Fibroblast of pulmonary artery (primary cell): ENCODE results near the gene ULK3.
A peak's percentile ranks its signal among the peaks of the same experiment; 100 is the strongest.

ENCODE experiments used
- DNase-seq: peaks from one replicate; pipeline ENCODE4 v3.0.0-alpha.2; 2010; ENCODE audit warnings: low read depth
- H3K4me3 ChIP-seq: replicated peaks from 2 replicates; pipeline ENCODE4 v1.5.1; 2011; ENCODE audit warnings: low read depth, mild to moderate bottlenecking, control low read depth, low read length, moderate library complexity
- TF ChIP-seq, protein P1 (sequence below): IDR thresholded peaks from 2 replicates; pipeline ENCODE4 v1.5.1; 2011; ENCODE audit warnings: mild to moderate bottlenecking, control low read depth, low read length, inconsistent platforms; ENCODE audit errors: missing control alignments

ULK3 gene

DNA sequence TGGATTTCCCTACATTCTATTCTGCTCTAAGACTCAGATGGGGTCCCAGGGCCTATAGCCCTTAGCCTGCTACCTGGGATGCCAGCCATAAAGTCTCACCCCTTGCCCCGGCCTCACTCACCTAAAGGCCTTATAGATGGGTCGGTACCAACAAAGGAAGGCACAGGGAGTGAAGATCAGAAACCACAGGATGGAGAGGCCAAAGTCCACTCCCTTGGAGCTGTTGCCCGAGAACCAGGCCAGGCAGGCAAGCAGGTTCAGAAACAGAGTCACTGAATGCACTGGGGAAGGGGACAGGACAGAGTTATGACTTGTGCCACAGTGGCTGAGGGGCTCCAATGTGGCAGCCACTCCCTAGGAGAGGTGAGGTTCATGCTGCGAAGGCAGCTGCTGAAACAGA is 7.4 kb upstream of the ULK3 start:
- TF ChIP-seq, protein P1, sequence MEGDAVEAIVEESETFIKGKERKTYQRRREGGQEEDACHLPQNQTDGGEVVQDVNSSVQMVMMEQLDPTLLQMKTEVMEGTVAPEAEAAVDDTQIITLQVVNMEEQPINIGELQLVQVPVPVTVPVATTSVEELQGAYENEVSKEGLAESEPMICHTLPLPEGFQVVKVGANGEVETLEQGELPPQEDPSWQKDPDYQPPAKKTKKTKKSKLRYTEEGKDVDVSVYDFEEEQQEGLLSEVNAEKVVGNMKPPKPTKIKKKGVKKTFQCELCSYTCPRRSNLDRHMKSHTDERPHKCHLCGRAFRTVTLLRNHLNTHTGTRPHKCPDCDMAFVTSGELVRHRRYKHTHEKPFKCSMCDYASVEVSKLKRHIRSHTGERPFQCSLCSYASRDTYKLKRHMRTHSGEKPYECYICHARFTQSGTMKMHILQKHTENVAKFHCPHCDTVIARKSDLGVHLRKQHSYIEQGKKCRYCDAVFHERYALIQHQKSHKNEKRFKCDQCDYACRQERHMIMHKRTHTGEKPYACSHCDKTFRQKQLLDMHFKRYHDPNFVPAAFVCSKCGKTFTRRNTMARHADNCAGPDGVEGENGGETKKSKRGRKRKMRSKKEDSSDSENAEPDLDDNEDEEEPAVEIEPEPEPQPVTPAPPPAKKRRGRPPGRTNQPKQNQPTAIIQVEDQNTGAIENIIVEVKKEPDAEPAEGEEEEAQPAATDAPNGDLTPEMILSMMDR, result no peak
- H3K4me3 ChIP-seq, result no peak overlapping the region
- no peak for DNase-seq

DNA sequence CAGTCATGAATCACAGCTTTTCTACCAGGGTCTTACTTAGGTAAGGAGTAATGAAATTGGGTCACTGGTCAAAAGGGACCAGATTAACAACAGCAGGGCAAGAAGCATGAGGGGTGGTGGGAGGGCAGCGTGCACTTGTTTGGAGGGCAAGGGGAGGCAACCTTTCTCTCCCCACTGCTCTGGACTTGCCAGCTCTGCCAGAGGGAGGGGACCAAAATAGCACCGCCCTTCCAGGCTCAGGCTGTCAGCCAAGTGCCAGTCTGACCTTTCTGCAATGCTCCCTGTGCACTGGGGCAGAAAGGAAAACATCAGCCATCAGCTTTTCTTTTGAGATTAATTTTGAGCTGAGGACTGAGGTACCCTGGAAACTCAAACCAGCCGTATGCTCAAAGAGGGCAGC is 4.5 kb upstream of the ULK3 start:
- H3K4me3 ChIP-seq, result no peak overlapping the region
- TF ChIP-seq, protein P1, result no peak
- no peak for DNase-seq

DNA sequence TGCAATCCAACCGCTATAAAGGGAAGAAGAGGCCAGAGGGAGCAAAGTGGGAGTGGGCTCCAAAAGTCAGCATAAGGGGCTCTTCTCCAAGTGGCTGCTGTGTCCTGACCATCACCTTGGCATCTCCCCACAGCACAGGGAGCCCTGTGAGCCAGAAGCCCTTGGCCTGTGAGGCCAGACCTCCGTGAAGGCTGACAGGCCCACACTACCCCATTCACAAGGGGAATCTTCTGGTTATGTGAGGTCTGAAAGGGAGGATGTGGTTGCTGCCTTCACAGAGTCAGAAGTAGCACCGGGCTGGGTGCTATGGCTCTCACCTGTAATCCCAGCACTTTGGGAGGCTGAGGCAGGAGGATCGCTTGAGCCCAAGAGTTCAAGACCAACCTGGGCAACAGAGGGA is 2.6 kb upstream of the ULK3 start:
- no peak overlapping the region for H3K4me3 ChIP-seq

GRCh38 chr15:74845208-74845568 is 2.2 kb upstream of the ULK3 start:
- DNase-seq, result no peak
- no peak overlapping the region for H3K4me3 ChIP-seq
- TF ChIP-seq, protein P1, result no peak

More for the DNA sequence above, 2.6 kb upstream of the ULK3 start:
- TF ChIP-seq, protein P1, result no peak
- DNase-seq, result no peak

- no peak overlapping the region for H3K4me3 ChIP-seq
- DNase-seq, result no peak
- TF ChIP-seq, protein P1, result no peak
Observed at GRCh38 chr15:74844319-74845207, 1.6 kb upstream of the ULK3 start.

GRCh38 chr15:74843891-74844299 is 939 bp upstream of the ULK3 start:
- TF ChIP-seq, protein P1, result no peak
- no peak for DNase-seq
- H3K4me3 ChIP-seq, result peak overlapping the region; percentile 66

GRCh38 chr15:74843445-74843828 is 481 bp upstream of the ULK3 start:
- peak overlapping the region; percentile 66 for H3K4me3 ChIP-seq
- TF ChIP-seq, protein P1, result no peak
- DNase-seq, result no peak
